Suprapubic skin (tissue), 4 donors: Measurements from ENCODE around the gene EYA3. TPM values are rescaled to one million over a fixed set of nuclear protein-coding genes. Genes with fewer than 3 reads are reported as not detected.

Source experiments
- DNase-seq, 2 donors: peaks; one replicate each; pipeline ENCODE4 v3.0.0-alpha.2; 2019; ENCODE audit warnings: low spot score in 2 of 2
- H3K27ac ChIP-seq: fragments of 200-600 bp; sonication (generic); one replicate; pipeline ENCODE4 v1.5.1; 2019
- H3K27me3 ChIP-seq: fragments of 200-600 bp; sonication (generic); one replicate; pipeline ENCODE4 v1.5.1; 2019
- H3K36me3 ChIP-seq: fragments of 200-600 bp; sonication (generic); one replicate; pipeline ENCODE4 v1.5.1; 2019
- H3K4me1 ChIP-seq: fragments of 200-600 bp; sonication (generic); one replicate; pipeline ENCODE4 v1.5.1; 2019
- H3K4me3 ChIP-seq: fragments of 200-600 bp; sonication (generic); one replicate; pipeline ENCODE4 v1.5.1; 2019; ENCODE audit warnings: mild to moderate bottlenecking
- H3K9me3 ChIP-seq: fragments of 200-600 bp; sonication (generic); one replicate; pipeline ENCODE4 v1.5.1; 2019
- EP300 ChIP-seq: sonication (generic); formaldehyde crosslinking; IDR thresholded peaks from one replicate; pipeline ENCODE4 v1.6.1; 2017; ENCODE audit warnings: antibody characterized with exemption
- POLR2A ChIP-seq, 2 donors: fragments of 450-650 bp; IDR thresholded peaks; one replicate each; pipeline ENCODE4 v1.6.1; 2017; ENCODE audit warnings: antibody characterized with exemption in 2 of 2, mild to moderate bottlenecking in 2 of 2, moderate library complexity in 2 of 2
- POLR2AphosphoS5 ChIP-seq, 3 donors: sonication (generic); formaldehyde crosslinking; IDR thresholded peaks; one replicate each; pipeline ENCODE4 v1.6.1; 2017; ENCODE audit warnings: antibody characterized with exemption in 3 of 3
- WGBS: methylation state at CpG from one replicate; pipeline ENCODE4 v1.1.5; 2018; 5-methylcytosine and 5-hydroxymethylcytosine counted together
- total RNA-seq, 4 donors: library from RNA; depleted of rRNA; stranded (reverse); fragments of >200 nt; gene quantifications; one replicate each; pipeline ENCODE4 v1.1.0, GENCODE V29; 2016
- TF ChIP-seq, protein P1 (sequence below), 2 donors: fragments of 200-600 bp in 1 of 2; fragments of 450-650 bp in 1 of 2; sonication (generic) in 1 of 2; IDR thresholded peaks; one replicate each; pipeline ENCODE4 v1.5.1; 2016 to 2019; ENCODE audit warnings: antibody characterized with exemption in 2 of 2, mild to moderate bottlenecking in 1 of 2, moderate library complexity in 1 of 2

EYA3 gene
- total RNA-seq, 4 donors from 2014 or later, result 15.4 to 20.3 (median 17.2) TPM

- TF ChIP-seq EP300, result no peak
- TF ChIP-seq, protein P1, sequence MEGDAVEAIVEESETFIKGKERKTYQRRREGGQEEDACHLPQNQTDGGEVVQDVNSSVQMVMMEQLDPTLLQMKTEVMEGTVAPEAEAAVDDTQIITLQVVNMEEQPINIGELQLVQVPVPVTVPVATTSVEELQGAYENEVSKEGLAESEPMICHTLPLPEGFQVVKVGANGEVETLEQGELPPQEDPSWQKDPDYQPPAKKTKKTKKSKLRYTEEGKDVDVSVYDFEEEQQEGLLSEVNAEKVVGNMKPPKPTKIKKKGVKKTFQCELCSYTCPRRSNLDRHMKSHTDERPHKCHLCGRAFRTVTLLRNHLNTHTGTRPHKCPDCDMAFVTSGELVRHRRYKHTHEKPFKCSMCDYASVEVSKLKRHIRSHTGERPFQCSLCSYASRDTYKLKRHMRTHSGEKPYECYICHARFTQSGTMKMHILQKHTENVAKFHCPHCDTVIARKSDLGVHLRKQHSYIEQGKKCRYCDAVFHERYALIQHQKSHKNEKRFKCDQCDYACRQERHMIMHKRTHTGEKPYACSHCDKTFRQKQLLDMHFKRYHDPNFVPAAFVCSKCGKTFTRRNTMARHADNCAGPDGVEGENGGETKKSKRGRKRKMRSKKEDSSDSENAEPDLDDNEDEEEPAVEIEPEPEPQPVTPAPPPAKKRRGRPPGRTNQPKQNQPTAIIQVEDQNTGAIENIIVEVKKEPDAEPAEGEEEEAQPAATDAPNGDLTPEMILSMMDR (IDR thresholded peaks at IDR 0.05), result no peak
- no peak for TF ChIP-seq POLR2AphosphoS5 (IDR thresholded peaks at IDR 0.05)
- no peak for TF ChIP-seq POLR2A (IDR thresholded peaks at IDR 0.05)
- Histone ChIP-seq H3K27ac (no peak overlapping the region), H3K27me3 (no peaks in the 10 kb centered on the region), H3K9me3 (no peaks in the 10 kb centered on the region), H3K4me3 (no peak overlapping the region), H3K4me1 (peaks cover 20% of the 10 kb centered on the region), H3K36me3 (peaks cover 41% of the 10 kb centered on the region)
- no peak for DNase-seq
Observed at GRCh38 chr1:27974417-27974781, 114.0 kb downstream of the EYA3 start.

- no peak for DNase-seq
Observed at GRCh38 chr1:27973771-27974416, 114.5 kb downstream of the EYA3 start.

GRCh38 chr1:27972141-27972540 is 116.3 kb downstream of the EYA3 start:
- peaks cover 40% of the 10 kb centered on the region for H3K36me3 ChIP-seq
- peaks cover 36% of the 10 kb centered on the region for H3K4me1 ChIP-seq
- WGBS, result 71% methylated on average over 4 of the region's 4 CpGs
- DNase-seq, result no peak
- H3K4me3 ChIP-seq, result no peak overlapping the region
- no peak for TF ChIP-seq POLR2A (IDR thresholded peaks at IDR 0.05)
- no peak for TF ChIP-seq POLR2AphosphoS5 (IDR thresholded peaks at IDR 0.05)
- TF ChIP-seq, protein P1 (IDR thresholded peaks at IDR 0.05), result no peak
- no peak for TF ChIP-seq EP300
- H3K27me3 ChIP-seq, result no peaks in the 10 kb centered on the region
- H3K9me3 ChIP-seq, result no peaks in the 10 kb centered on the region
- no peak overlapping the region for H3K27ac ChIP-seq

More at GRCh38 chr1:27973771-27974416, 114.5 kb downstream of the EYA3 start:
- peaks cover 21% of the 10 kb centered on the region for H3K4me1 ChIP-seq
- 87% methylated on average over 4 of the region's 4 CpGs for WGBS
- H3K9me3 ChIP-seq, result no peaks in the 10 kb centered on the region
- TF ChIP-seq EP300 (no peak), POLR2A (IDR thresholded peaks at IDR 0.05) (no peak), POLR2AphosphoS5 (IDR thresholded peaks at IDR 0.05) (no peak)
- TF ChIP-seq, protein P1 (IDR thresholded peaks at IDR 0.05), result no peak
- H3K27ac ChIP-seq, result no peak overlapping the region
- peaks cover 41% of the 10 kb centered on the region for H3K36me3 ChIP-seq
- no peak overlapping the region for H3K4me3 ChIP-seq
- no peaks in the 10 kb centered on the region for H3K27me3 ChIP-seq

DNA sequence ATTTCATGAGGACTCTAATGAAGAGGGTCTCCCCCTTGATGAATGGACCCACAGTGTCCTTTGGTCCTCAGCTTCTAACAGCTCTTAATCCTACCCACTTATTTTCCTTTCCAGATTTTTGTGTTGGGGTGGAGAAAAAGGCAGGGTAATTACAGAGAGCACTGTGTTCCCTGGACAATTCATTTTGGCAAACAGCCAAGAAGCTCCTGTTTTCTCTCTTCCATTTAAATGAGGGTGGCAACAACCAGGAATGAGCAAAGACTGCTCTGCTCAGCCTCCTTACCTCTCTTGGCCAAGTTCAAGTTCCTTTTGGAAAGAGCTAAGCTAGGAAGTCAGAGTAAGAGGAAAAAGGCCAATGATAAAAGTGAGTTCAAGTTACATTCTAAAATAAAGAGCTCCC is 116.7 kb downstream of the EYA3 start:
- no peak for TF ChIP-seq EP300
- TF ChIP-seq POLR2A (IDR thresholded peaks at IDR 0.05), result no peak
- TF ChIP-seq POLR2AphosphoS5 (IDR thresholded peaks at IDR 0.05), result no peak
- TF ChIP-seq, protein P1 (IDR thresholded peaks at IDR 0.05), result no peak
- no peak for DNase-seq
- Histone ChIP-seq H3K27ac (no peak overlapping the region), H3K36me3 (peaks cover 40% of the 10 kb centered on the region), H3K4me3 (no peak overlapping the region), H3K27me3 (no peaks in the 10 kb centered on the region), H3K4me1 (peaks cover 37% of the 10 kb centered on the region), H3K9me3 (no peaks in the 10 kb centered on the region)

- H3K36me3 ChIP-seq, result peaks cover 41% of the 10 kb centered on the region
- TF ChIP-seq POLR2A (IDR thresholded peaks at IDR 0.05), result no peak
- TF ChIP-seq, protein P1 (IDR thresholded peaks at IDR 0.05), result no peak
- TF ChIP-seq POLR2AphosphoS5 (IDR thresholded peaks at IDR 0.05), result no peak
- no peak for TF ChIP-seq EP300
- DNase-seq, result no peak
Observed at GRCh38 chr1:27970401-27970800, 118.0 kb downstream of the EYA3 start.

More at GRCh38 chr1:27970401-27970800, 118.0 kb downstream of the EYA3 start:
- peaks cover 37% of the 10 kb centered on the region for H3K4me1 ChIP-seq
- H3K9me3 ChIP-seq, result no peaks in the 10 kb centered on the region
- no peaks in the 10 kb centered on the region for H3K27me3 ChIP-seq
- H3K4me3 ChIP-seq, result no peak overlapping the region
- 76% methylated on average over 6 of the region's 6 CpGs for WGBS
- peak overlapping the region; percentile 80 for H3K27ac ChIP-seq
